ENCODE data around the gene GNGT1.

DNA sequence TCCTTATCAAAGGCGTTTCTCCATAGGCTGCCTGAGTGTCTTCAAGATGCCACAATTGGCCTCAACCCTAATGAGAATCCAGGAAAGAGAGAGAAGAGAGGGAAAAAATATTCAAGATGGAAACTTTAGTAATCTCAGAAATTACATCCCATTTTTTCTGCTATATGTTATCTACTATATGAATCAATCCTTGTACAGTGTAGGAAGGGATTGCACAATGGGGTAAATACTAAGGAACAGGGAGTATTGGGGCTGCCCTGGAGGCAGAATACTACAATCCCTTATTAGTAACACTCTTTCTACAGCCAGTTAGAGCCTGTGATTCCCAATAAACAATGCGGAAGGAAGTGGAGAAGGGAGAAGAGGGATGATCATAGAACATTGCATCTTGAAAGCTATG is 43.7 kb upstream of the GNGT1 start:
- TF ChIP-seq, protein P1, sequence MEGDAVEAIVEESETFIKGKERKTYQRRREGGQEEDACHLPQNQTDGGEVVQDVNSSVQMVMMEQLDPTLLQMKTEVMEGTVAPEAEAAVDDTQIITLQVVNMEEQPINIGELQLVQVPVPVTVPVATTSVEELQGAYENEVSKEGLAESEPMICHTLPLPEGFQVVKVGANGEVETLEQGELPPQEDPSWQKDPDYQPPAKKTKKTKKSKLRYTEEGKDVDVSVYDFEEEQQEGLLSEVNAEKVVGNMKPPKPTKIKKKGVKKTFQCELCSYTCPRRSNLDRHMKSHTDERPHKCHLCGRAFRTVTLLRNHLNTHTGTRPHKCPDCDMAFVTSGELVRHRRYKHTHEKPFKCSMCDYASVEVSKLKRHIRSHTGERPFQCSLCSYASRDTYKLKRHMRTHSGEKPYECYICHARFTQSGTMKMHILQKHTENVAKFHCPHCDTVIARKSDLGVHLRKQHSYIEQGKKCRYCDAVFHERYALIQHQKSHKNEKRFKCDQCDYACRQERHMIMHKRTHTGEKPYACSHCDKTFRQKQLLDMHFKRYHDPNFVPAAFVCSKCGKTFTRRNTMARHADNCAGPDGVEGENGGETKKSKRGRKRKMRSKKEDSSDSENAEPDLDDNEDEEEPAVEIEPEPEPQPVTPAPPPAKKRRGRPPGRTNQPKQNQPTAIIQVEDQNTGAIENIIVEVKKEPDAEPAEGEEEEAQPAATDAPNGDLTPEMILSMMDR (IDR thresholded peaks at IDR 0.05; ENCODE audit: poor library complexity, severe bottlenecking): no peak
- no peak for TF ChIP-seq RAD21 (conservative IDR thresholded peaks at IDR 0.05)
